GM20000 (cell line): ENCODE results near the gene ANKRD29.
"Not testable (repeated sequence)": the region's sequence is repeated elsewhere in the genome, so short reads cannot be mapped to it uniquely, and the experiment has no call there.

Source experiments
- DNase-seq: peaks from one replicate; pipeline ENCODE4 v3.0.0; 2012; ENCODE audit warnings: low spot score
- TF ChIP-seq, protein P1 (sequence below): IDR thresholded peaks from 2 replicates; pipeline ENCODE4 v1.5.1; 2012; ENCODE audit warnings: mild to moderate bottlenecking, control low read depth; ENCODE audit errors: extremely low read depth, missing control alignments

Gene ANKRD29

DNA sequence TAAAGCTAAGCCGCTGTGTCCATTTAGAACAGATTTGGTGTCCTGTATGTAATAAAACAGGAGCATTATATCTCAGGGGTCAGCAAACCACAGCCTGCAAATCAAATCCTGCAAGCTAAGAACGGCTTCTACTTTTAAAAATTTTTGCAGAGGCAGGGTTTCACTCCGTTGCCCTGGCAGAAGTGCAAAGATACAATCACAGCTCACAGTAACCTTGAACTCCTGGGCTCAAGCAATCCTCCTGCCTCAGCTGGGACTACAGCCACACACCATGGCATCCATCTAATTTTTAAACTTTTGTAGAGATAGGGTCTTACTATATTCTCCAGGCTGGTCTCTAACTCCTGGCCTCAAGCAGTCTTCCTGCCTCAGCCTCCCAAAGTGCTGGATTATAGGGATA lies 47.8 kb downstream of the ANKRD29 start:
- TF ChIP-seq, protein P1, sequence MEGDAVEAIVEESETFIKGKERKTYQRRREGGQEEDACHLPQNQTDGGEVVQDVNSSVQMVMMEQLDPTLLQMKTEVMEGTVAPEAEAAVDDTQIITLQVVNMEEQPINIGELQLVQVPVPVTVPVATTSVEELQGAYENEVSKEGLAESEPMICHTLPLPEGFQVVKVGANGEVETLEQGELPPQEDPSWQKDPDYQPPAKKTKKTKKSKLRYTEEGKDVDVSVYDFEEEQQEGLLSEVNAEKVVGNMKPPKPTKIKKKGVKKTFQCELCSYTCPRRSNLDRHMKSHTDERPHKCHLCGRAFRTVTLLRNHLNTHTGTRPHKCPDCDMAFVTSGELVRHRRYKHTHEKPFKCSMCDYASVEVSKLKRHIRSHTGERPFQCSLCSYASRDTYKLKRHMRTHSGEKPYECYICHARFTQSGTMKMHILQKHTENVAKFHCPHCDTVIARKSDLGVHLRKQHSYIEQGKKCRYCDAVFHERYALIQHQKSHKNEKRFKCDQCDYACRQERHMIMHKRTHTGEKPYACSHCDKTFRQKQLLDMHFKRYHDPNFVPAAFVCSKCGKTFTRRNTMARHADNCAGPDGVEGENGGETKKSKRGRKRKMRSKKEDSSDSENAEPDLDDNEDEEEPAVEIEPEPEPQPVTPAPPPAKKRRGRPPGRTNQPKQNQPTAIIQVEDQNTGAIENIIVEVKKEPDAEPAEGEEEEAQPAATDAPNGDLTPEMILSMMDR, result no peak
- DNase-seq, result no peak

DNA sequence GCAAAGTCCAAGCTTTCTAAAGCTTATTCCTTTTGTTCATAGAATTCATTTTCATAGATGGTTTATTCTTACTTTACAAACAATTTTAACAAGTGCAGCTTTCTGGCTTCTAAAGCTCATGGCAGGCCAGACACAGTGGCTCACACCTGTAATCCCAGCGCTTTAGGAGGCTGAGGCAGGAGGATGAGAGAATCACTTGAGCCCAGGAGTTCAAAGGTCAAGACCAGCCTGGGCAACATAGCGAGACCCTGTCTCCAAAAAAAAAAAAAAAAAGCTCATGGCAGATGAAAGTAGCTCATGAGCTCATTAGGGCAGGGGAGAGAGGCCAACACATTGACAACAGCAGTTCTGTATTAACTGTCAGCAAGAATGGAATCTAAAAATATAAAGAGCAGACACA lies 48.3 kb downstream of the ANKRD29 start:
- TF ChIP-seq, protein P1, result no peak
- no peak for DNase-seq

DNA sequence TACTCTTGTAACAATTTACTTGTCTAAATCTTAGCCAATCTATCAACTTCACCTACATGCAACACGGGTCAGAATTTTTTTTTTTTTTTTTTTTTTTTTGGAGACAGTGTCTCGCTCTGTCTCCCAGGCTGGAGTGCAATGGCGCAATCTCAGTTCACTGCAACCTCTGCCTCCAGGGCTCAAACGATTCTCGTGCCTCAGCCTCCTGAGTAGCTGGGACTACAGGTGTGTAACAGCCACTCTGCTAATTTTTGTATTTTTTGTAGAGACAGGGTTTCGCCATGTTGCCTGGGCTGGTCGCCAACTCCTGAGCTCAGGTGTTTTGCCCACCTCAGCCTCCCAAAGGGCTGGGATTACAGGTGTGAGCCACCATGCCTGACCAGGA lies 49.6 kb downstream of the ANKRD29 start:
- DNase-seq, result not testable (repeated sequence)

DNA sequence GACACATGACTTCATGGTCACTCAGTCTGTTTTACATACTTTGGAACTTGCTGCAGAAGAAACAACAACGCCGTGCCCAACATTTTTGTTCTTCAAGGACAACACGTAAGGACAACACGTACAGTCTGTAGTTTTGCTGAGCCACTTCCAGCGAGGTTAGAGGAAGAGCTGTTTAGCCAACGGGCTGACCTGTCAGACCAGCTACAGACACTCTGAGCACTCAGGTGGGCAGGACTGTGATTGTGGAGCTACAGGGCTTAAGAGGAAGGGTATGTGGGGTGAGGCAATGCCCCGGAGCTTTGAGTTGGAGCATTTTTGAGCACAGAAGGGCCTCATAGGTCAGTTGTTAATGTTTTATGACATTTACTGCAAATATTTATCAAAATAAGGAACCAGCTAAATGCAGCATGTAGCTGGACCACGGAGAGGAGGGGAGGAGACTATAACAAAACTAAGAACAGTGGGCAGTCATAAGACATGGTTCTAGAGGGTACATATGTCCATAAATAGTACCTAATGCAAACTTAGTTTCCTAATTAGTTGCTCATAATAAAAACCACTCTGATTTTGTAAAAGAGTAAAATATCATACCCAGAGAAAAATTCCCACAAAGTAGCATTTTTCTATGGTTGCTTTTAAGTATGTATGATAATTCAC lies 50.1 kb downstream of the ANKRD29 start:
- TF ChIP-seq, protein P1, result no peak

DNA sequence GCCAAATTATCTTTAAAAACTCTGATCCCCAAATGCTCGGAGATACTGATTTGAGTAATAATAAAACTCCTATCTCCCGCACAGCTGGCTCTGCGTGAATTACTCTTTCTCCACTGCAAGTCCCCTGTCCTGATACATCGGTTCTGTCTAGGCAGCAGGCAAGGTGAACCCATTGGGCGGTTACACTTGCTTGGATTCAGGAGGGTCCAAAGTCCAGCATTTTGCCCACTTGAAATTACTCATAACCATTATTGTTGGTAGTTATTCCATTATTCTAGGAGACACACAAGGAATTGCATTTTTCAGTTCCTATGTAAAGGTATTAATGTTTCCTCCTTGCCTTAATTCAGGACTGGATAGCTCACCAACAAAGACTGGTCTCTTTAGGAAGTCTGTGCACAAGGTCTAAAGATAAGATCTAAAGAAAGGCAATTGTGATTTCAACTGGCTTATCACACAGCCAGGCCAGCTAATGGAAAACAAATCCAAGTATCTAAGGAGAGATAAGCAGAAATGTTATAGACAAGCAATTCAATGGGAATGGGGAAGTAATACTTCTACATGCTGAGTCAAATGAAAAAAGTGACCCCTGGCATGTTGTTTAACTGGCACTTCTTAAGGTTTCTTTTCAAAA lies 53.2 kb downstream of the ANKRD29 start:
- TF ChIP-seq, protein P1, result no peak
- DNase-seq, result no peak

More for the DNA sequence above, 50.1 kb downstream of the ANKRD29 start:
- DNase-seq, result no peak

DNA sequence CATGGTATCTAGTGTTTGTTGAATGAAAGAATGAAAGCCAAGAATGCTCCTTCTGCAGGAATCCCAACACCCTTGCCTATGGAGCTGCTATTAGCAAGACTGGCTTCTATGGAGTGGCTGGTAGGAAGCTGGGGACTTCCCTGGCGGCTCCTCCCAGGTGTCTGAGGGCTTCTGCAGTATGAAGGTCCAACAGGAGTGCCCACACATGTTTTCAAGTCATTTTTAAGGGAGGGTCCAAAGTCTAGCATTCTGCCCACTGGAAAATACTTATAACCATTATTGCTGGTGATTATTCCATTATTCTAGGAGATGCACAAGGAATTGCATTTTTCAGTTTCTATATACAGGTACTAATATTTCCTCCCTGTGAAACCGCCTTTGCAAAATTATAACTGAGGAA lies 54.5 kb downstream of the ANKRD29 start:
- no peak for DNase-seq
- TF ChIP-seq, protein P1, result no peak

DNA sequence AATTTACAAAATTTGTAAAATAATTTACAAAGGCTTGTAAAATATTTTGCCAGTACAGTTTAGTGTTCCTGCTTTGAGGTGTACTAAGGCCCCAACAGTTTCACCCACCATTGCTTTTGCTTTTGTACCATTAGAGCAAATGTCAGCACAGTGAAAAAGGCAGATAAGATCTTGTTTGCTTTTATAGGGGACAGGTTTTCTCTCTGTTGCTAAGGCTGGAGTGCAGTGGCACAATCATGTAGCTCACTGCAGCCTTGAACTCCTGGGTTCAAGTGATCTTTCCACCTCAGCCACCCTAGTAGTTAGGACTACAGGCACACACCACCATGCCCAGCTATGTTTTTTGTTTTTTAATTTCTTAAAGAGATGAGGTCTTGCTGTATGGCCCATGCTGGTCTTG lies 56.8 kb downstream of the ANKRD29 start:
- DNase-seq, result no peak
- TF ChIP-seq, protein P1, result no peak

DNA sequence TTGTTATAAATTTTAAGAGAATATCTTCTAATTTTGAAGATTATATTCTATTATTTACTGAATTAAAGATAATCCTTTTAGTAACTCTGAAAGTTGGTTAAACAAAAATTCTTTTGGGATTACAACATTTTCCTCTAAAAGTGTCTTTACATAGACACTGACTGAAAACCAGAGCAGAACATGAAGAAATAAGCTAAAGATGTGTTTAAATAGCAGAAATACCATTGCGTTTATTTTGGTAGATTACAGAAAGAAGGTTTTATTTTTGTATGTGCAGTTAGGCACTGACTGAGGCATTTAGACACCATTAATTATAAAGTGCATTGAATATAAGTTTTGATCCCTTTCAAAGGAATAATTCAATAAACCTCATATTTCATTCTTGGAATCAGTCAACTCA lies 62.9 kb downstream of the ANKRD29 start:
- TF ChIP-seq, protein P1, result no peak

More for the DNA sequence above, 62.9 kb downstream of the ANKRD29 start:
- DNase-seq, result no peak
